HG02588 (cell line): Measurements from ENCODE around the gene CCZ1.
"Not testable (repeated sequence)": the region's sequence is repeated elsewhere in the genome, so short reads cannot be mapped to it uniquely, and the experiment has no call there.

Experiments used
- ATAC-seq: cut with Tn5 transposase; IDR thresholded peaks from one replicate; pipeline ENCODE4 v1.9.1; 2021; ENCODE audit warnings: mild to moderate bottlenecking, moderate library complexity; ENCODE audit not compliant: unreplicated experiment

Gene CCZ1

GRCh38 chr7:5904726-5905125, 6.2 kb downstream of the CCZ1 start:
- ATAC-seq, result not testable (repeated sequence)

- ATAC-seq, result not testable (repeated sequence)
Measured at GRCh38 chr7:5908835-5909234, 10.3 kb downstream of the CCZ1 start.

GRCh38 chr7:5916529-5916928, 18.0 kb downstream of the CCZ1 start:
- ATAC-seq, result not testable (repeated sequence)

- not testable (repeated sequence) for ATAC-seq
Measured at GRCh38 chr7:5924180-5924579, 25.6 kb downstream of the CCZ1 start.

- ATAC-seq, result not testable (repeated sequence)
Measured at GRCh38 chr7:5924630-5925029, 26.1 kb downstream of the CCZ1 start.

GRCh38 chr7:5926263-5926870, 27.8 kb downstream of the CCZ1 start:
- not testable (repeated sequence) for ATAC-seq

- ATAC-seq, result not testable (repeated sequence)
Measured at GRCh38 chr7:5930290-5930689, 31.8 kb downstream of the CCZ1 start.

- not testable (repeated sequence) for ATAC-seq
Measured at GRCh38 chr7:5931250-5931649, 32.7 kb downstream of the CCZ1 start.

GRCh38 chr7:5931905-5932644, 33.5 kb downstream of the CCZ1 start:
- ATAC-seq, result not testable (repeated sequence)

GRCh38 chr7:5934945-5935450, 36.5 kb downstream of the CCZ1 start:
- not testable (repeated sequence) for ATAC-seq

- not testable (repeated sequence) for ATAC-seq
Measured at GRCh38 chr7:5963205-5963604, 64.7 kb downstream of the CCZ1 start.

- ATAC-seq, result not testable (repeated sequence)
Measured at GRCh38 chr7:5963810-5964209, 65.3 kb downstream of the CCZ1 start.

GRCh38 chr7:5970347-5970911, 71.9 kb downstream of the CCZ1 start, which contains the start of gene RSPH10B:
TSS of gene RSPH10B (minus strand) at chr7:5970689. CDS start at chr7:5967116, 3,573 bp downstream.
- not testable (repeated sequence) for ATAC-seq

GRCh38 chr7:5973580-5973979, 75.0 kb downstream of the CCZ1 start:
- ATAC-seq, result not testable (repeated sequence)
